NCI-H1694 treated with DMSO at 0.1 percent for 48 hours (cell line): ENCODE data around the gene ANO9.
A peak's percentile ranks its signal among the peaks of the same experiment; 100 is the strongest.
"Not testable (repeated sequence)": the region's sequence is repeated elsewhere in the genome, so short reads cannot be mapped to it uniquely, and the experiment has no call there.

Source experiments
- DNase-seq: peaks from one replicate; lab custom pipeline; 2025; lab: John Stamatoyannopoulos, UW

Gene ANO9

GRCh38 chr11:400241-400689, 41.5 kb downstream of the ANO9 start:
- DNase-seq: no peak

- DNase-seq: no peak
Observed at GRCh38 chr11:399731-400211, 42.0 kb downstream of the ANO9 start.

- peak; percentile 12 for DNase-seq
Observed at GRCh38 chr11:398826-399225, 43.0 kb downstream of the ANO9 start.

DNA sequence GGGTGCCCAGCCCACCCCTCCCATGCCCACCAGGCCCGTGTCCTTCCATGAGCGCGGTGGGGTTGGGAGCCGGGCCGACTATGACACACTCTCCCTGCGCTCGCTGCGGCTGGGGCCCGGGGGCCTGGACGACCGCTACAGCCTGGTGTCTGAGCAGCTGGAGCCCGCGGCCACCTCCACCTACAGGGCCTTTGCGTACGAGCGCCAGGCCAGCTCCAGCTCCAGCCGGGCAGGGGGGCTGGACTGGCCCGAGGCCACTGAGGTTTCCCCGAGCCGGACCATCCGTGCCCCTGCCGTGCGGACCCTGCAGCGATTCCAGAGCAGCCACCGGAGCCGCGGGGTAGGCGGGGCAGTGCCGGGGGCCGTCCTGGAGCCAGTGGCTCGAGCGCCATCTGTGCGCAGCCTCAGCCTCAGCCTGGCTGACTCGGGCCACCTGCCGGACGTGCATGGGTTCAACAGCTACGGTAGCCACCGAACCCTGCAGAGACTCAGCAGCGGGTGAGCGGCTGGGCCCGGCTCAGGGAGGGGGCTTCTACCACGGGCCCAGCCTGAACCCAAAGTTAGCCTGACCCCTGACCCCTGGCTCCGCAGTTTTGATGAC, 44.8 kb downstream of the ANO9 start:
- no peak for DNase-seq

DNA sequence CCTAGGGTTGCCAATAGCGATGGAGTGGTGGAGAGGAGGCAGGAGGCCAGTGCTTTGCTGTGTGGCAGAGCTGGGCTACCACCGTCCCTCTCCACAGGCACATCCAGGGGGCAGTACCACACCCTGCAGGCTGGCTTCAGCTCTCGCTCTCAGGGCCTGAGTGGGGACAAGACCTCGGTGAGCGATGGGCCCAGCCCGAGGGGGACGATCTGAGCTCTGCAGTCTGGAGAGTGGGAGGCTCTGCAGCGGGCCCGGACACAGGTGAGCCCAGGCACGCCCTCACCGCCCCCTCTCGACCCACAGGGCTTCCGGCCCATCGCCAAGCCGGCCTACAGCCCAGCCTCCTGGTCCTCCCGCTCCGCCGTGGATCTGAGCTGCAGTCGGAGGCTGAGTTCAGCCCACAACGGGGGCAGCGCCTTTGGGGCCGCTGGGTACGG, 45.3 kb downstream of the ANO9 start:
- no peak for DNase-seq

GRCh38 chr11:395866-396265, 45.9 kb downstream of the ANO9 start:
- no peak for DNase-seq

GRCh38 chr11:394858-395655, 46.8 kb downstream of the ANO9 start:
- no peak for DNase-seq

GRCh38 chr11:394034-394857, 47.6 kb downstream of the ANO9 start, which contains the start of gene PKP3:
Gene PKP3 (plus strand): TSS chr11:394209. CDS start chr11:394293, 84 bp downstream.
- DNase-seq: no peak

DNA sequence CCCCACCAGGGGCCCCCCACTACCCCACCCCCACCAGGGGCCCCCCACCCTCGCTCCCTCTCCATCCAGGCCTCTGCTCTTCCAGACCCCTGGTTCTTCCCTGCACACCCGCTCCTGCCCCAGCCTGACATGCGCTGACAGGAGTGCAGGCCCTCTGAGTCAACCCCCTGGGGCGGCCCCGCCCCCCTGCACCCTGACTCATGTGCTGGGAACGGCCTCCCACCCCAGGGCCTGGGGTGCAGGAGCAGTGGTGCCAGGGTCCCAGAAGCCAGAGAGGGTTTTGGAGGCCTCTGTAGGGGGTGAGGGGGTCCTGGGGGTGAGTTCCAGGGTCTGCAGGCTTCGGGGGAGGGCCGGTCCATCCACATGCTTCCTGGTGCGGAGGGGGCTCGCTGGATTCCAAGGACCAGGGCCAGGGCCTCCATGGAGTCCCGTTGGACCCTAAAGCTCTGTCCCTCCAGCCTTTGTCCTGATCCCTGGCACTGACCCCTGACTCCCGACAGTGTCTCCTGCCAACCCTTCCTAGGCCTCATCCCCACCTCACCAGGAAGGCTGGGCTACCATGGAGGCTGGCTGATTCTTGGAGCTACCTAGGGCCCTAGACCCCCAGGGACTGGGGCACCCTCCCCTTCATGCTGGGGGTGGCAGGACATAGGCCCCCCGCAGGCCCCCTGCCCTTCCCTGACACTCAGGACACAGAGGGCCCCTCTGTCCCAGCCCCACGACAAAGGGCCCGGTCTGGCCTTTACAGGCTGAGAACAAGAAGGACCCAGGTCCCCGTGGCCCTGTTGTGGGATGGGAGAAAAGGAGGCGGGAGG, 48.4 kb downstream of the ANO9 start:
- DNase-seq: no peak

DNA sequence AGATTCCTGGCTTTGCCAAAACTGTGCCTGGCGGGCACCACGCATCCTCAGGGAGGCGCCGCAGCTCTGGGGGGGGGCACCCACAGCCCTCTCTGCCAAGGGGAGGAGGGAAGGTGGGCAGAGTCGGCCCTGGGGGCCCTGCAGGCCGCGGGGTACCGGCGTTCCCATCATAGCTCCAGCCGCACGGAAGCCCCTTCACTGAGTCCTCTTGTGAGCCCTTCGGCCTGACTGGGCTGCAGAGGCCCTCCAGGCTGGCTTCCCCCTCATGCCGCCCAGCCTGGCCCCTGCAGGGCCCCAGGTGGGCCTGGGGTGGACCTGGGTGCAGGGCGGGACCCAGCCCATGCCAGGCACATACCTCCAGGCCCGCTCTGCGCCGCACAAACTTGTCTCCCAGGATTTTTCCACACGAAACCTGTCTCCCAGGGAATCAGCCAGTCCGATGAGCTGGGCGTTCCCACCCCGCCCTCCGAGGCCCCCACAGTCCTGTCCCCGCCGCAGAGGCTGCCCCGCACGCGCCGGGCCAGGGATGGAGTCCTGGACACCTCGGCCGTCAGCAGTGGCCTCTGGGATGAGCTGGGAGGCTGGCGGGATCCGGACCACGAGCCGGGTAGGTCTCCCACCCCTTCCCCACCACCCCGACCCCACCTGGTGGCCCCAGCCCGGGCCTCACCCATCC, 49.6 kb downstream of the ANO9 start:
- DNase-seq: no peak

DNA sequence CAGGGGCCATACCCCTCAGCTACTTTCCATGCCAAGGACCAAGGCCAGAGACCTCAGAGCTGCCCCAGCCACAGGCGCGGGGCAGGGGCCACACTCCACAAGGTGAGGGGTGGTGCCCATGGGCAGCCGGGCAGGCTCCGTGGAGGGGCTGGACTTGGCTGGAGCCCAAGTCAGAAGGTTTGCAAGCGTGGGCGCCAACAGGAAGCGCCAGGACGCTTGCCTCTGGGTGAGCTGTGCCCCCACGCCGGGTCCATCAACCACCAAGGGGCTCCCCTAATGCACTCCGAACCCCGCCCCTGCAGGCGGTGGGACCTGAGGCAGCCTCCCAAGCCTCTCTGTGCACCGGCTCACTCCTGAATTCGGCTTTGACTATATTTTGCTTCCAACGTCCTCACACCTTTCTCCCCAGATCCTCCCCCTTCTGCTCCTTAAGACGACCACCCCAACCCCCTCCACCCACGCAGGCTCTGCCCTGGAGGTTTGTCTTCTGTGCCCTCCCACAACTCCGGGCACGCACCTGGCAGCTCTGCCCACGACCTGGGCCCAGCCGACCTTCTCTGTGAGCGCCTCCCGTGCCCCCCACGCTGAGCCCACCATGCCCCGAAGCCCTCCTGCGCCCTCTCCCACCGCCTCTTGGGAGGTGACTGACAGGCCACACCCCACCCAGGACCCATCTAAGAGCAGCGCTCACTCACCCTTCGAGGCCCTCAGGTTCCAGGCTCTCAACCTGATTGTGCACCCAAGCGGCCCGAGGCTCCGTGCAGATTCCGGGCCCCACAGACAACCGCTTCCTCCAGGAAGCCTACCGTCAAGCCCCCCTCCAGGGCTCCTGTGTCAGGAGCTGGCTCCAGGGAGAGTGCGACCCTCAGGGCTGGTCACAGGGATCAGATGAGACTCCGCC, 50.4 kb downstream of the ANO9 start:
- DNase-seq: no peak

- no peak for DNase-seq
Observed at GRCh38 chr11:390175-390574, 51.6 kb downstream of the ANO9 start.

- not testable (repeated sequence) for DNase-seq
Observed at GRCh38 chr11:389369-389768, 52.4 kb downstream of the ANO9 start.

- DNase-seq: no peak
Observed at GRCh38 chr11:387193-387793, 54.5 kb downstream of the ANO9 start.

- no peak for DNase-seq
Observed at GRCh38 chr11:386483-386882, 55.3 kb downstream of the ANO9 start.

GRCh38 chr11:385594-386351, 56.0 kb downstream of the ANO9 start:
- DNase-seq: no peak

DNA sequence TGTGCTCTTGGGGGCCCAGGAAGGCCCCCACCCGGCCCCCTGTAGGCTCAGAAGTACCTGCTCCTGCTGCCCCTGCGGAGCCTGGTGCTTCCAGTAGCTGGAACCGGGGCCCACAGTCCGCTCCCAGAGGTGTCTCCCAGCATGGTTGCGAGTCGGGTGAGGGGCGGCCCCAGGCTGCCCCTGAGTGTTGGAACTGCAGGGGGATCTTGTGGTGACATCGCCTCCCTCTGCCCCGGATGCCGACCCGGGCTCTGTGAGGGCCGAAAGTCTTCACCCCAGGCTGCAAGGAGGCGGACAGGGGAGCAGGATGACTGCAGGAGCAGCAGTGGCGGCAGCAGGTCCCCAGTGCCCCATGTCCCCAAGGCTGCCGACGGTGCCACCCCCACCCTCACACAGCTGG, 57.3 kb downstream of the ANO9 start:
- no peak for DNase-seq

DNA sequence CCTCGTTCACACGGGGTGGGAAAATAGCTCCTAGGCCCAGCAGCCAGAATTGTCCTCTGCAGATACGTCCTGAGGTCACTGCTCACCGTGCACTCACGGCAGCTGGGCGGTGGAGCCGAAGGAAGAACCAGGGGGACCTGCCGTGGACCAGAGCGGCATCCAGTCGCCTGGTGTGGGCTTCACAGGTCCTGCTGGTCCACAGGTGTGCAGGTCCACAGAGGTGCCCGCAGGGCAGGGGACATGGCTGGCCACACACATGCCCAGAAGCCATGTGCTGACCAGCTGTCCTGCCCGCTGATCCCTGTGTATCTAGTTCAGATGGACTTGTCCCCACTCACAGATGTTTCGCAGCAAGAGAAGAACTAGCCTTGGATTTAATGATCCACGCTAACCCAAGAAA, 58.4 kb downstream of the ANO9 start:
- no peak for DNase-seq
